ENCODE measurements around the gene LEF1.

Gene LEF1

GRCh38 chr4:108152980-108153379, 15.8 kb downstream of the LEF1 start:
- FAIRE-seq (no peak), DNase-seq (ENCODE audit: insufficient read length, low spot score) (no peak)
- TF ChIP-seq CTCF (IDR thresholded peaks at IDR 0.05; ENCODE audit: insufficient read depth, missing control alignments), result no peak

- no peak for TF ChIP-seq CTCF (IDR thresholded peaks at IDR 0.05; ENCODE audit: insufficient read depth, missing control alignments)
- DNase-seq (ENCODE audit: insufficient read length, low spot score), result no peak
- no peak for FAIRE-seq
Measured at GRCh38 chr4:108149588-108150380, 18.9 kb downstream of the LEF1 start.

- TF ChIP-seq CTCF (IDR thresholded peaks at IDR 0.05; ENCODE audit: insufficient read depth, missing control alignments), result no peak
- FAIRE-seq (no peak), DNase-seq (ENCODE audit: insufficient read length, low spot score) (no peak)
Measured at GRCh38 chr4:108148316-108148715, 20.4 kb downstream of the LEF1 start.

GRCh38 chr4:108146819-108147218, 21.9 kb downstream of the LEF1 start:
- DNase-seq (ENCODE audit: insufficient read length, low spot score) (no peak), FAIRE-seq (no peak)
- no peak for TF ChIP-seq CTCF (IDR thresholded peaks at IDR 0.05; ENCODE audit: insufficient read depth, missing control alignments)

- no peak for TF ChIP-seq CTCF (IDR thresholded peaks at IDR 0.05; ENCODE audit: insufficient read depth, missing control alignments)
- DNase-seq (ENCODE audit: insufficient read length, low spot score), result no peak
- no peak for FAIRE-seq
Measured at GRCh38 chr4:108146336-108146735, 22.4 kb downstream of the LEF1 start.

- no peak for FAIRE-seq
Measured at GRCh38 chr4:108144451-108144850, 24.3 kb downstream of the LEF1 start.

More at GRCh38 chr4:108144451-108144850, 24.3 kb downstream of the LEF1 start:
- no peak for TF ChIP-seq CTCF (IDR thresholded peaks at IDR 0.05; ENCODE audit: insufficient read depth, missing control alignments)
- DNase-seq (ENCODE audit: insufficient read length, low spot score), result no peak
